ENCODE measurements around the gene ZNF716. TPM values are rescaled to one million over a fixed set of nuclear protein-coding genes. Genes with fewer than 3 reads are reported as not detected.

ZNF716 gene
- total RNA-seq, 3 donors from 2014 or later: not detected

GRCh38 chr7:57427146-57427545 lies 22.8 kb upstream of the ZNF716 start:
- peaks cover 19 to 28% of the 10 kb centered on the region in 2 donors for H3K9me3 ChIP-seq
- no peak overlapping the region for H3K27ac ChIP-seq
- DNase-seq (ENCODE audit: low spot score in 2 of 2): no peak
- no peak for TF ChIP-seq CTCF (IDR thresholded peaks at IDR 0.05)
- TF ChIP-seq POLR2AphosphoS5 (IDR thresholded peaks at IDR 0.05): no peak
- no peak for TF ChIP-seq POLR2A (IDR thresholded peaks at IDR 0.05)
- H3K36me3 ChIP-seq: no peaks in the 10 kb centered on the region
- H3K27me3 ChIP-seq: no peaks in the 10 kb centered on the region
- intact Hi-C loops (cut with DNase I; ENCODE audit: low total_unique reads): no loop called here
- no peak overlapping the region for H3K4me3 ChIP-seq
- no peaks in the 10 kb centered on the region for H3K4me1 ChIP-seq

- intact Hi-C loops (cut with DNase I; ENCODE audit: low total_unique reads): no loop called here
- H3K4me3 ChIP-seq: no peak overlapping the region
- H3K9me3 ChIP-seq: peaks cover 19 to 28% of the 10 kb centered on the region in 2 donors
- H3K4me1 ChIP-seq: no peaks in the 10 kb centered on the region
- H3K27me3 ChIP-seq: no peaks in the 10 kb centered on the region
- H3K36me3 ChIP-seq: no peaks in the 10 kb centered on the region
- no peak for TF ChIP-seq POLR2AphosphoS5 (IDR thresholded peaks at IDR 0.05)
- no peak for TF ChIP-seq POLR2A (IDR thresholded peaks at IDR 0.05)
- no peak for TF ChIP-seq CTCF (IDR thresholded peaks at IDR 0.05)
- no peak for DNase-seq (ENCODE audit: low spot score in 2 of 2)
- no peak overlapping the region for H3K27ac ChIP-seq
Measured at GRCh38 chr7:57427594-57427993, 22.4 kb upstream of the ZNF716 start.

- intact Hi-C loops (cut with DNase I; ENCODE audit: low total_unique reads): no loop called here
- no peaks in the 10 kb centered on the region for H3K36me3 ChIP-seq
- peaks cover 0 to 4% of the 10 kb centered on the region in 2 donors for H3K9me3 ChIP-seq
- H3K4me3 ChIP-seq: no peak overlapping the region
- DNase-seq (ENCODE audit: low spot score in 2 of 2): no peak
- H3K4me1 ChIP-seq: no peaks in the 10 kb centered on the region
- no peaks in the 10 kb centered on the region for H3K27me3 ChIP-seq
- no peak for TF ChIP-seq POLR2AphosphoS5 (IDR thresholded peaks at IDR 0.05)
- TF ChIP-seq POLR2A (IDR thresholded peaks at IDR 0.05): no peak
- no peak for TF ChIP-seq CTCF (IDR thresholded peaks at IDR 0.05)
- H3K27ac ChIP-seq: no peak overlapping the region
Measured at GRCh38 chr7:57432583-57432982, 17.4 kb upstream of the ZNF716 start.

GRCh38 chr7:57437581-57437980 lies 12.4 kb upstream of the ZNF716 start:
- Histone ChIP-seq H3K9me3 (peaks cover 4 to 35% of the 10 kb centered on the region in 2 donors), H3K27ac (no peak overlapping the region), H3K4me3 (no peak overlapping the region), H3K36me3 (no peaks in the 10 kb centered on the region), H3K27me3 (no peaks in the 10 kb centered on the region), H3K4me1 (no peaks in the 10 kb centered on the region)
- intact Hi-C loops (cut with DNase I; ENCODE audit: low total_unique reads): no loop called here
- TF ChIP-seq POLR2AphosphoS5 (IDR thresholded peaks at IDR 0.05) (no peak), POLR2A (IDR thresholded peaks at IDR 0.05) (no peak), CTCF (IDR thresholded peaks at IDR 0.05) (no peak)
- no peak for DNase-seq (ENCODE audit: low spot score in 2 of 2)

- no peak overlapping the region for H3K4me3 ChIP-seq
- TF ChIP-seq CTCF (IDR thresholded peaks at IDR 0.05): no peak
- TF ChIP-seq POLR2A (IDR thresholded peaks at IDR 0.05): no peak
- no peak for TF ChIP-seq POLR2AphosphoS5 (IDR thresholded peaks at IDR 0.05)
- no peak for DNase-seq (ENCODE audit: low spot score in 2 of 2)
- no peak overlapping the region for H3K27ac ChIP-seq
- H3K9me3 ChIP-seq: peaks cover 10 to 42% of the 10 kb centered on the region in 2 donors
- H3K36me3 ChIP-seq: no peaks in the 10 kb centered on the region
- H3K4me1 ChIP-seq: no peaks in the 10 kb centered on the region
- intact Hi-C loops (cut with DNase I; ENCODE audit: low total_unique reads): no loop called here
- H3K27me3 ChIP-seq: no peaks in the 10 kb centered on the region
Measured at GRCh38 chr7:57438244-57438643, 11.7 kb upstream of the ZNF716 start.
